ENCODE results near the gene CFAP100. TPM values are rescaled to one million over a fixed set of nuclear protein-coding genes. Genes with fewer than 3 reads are reported as not detected.

CFAP100 gene
- total RNA-seq, 1 experiment from 2014 or later, result not detected

- TF ChIP-seq CTCF (IDR thresholded peaks at IDR 0.05; ENCODE audit: insufficient read depth in 1 of 2, low read depth in 1 of 2, low read length in 1 of 2, severe bottlenecking in 1 of 2, unreplicated experiment in 1 of 2), result no peak
- DNase-seq, result no peak
- H3K27me3 ChIP-seq (replicated peaks; ENCODE audit: control insufficient read depth, insufficient read depth, low read length), result no peaks in the 10 kb centered on the region
- intact Hi-C loops (cut with micrococcal nuclease; ENCODE audit: unreplicated experiment), result no loop called here
- Mint-ChIP-seq H3K27me3 (ENCODE audit: insufficient read depth, unreplicated experiment) (no peaks in the 10 kb centered on the region), H3K9me3 (ENCODE audit: unreplicated experiment) (no peaks in the 10 kb centered on the region), H3K36me3 (ENCODE audit: insufficient read depth, unreplicated experiment) (peaks cover 48% of the 10 kb centered on the region), H3K27ac (ENCODE audit: unreplicated experiment) (peak overlapping the region; percentile 53), H3K4me1 (ENCODE audit: low read depth, unreplicated experiment) (peaks cover 10% of the 10 kb centered on the region), H3K4me3 (ENCODE audit: unreplicated experiment) (no peak overlapping the region)
- ChIA-PET POLR2A (no interaction called here), CTCF (no interaction called here)
- peaks cover 6% of the 10 kb centered on the region for H3K36me3 ChIP-seq (ENCODE audit: control insufficient read depth, insufficient read depth, low read length)
- H3K4me3 ChIP-seq (ENCODE audit: low read depth, low read length), result no peak overlapping the region
- no TSS peak for BruUV-seq (replicated peaks)
- H3K4me1 ChIP-seq, result no peaks in the 10 kb centered on the region
- H3K9me3 ChIP-seq, result no peaks in the 10 kb centered on the region
Observed at GRCh38 chr3:126464997-126465396, 70.3 kb downstream of the CFAP100 start.

- Mint-ChIP-seq H3K4me1 (ENCODE audit: low read depth, unreplicated experiment) (peaks cover 10% of the 10 kb centered on the region), H3K9me3 (ENCODE audit: unreplicated experiment) (no peaks in the 10 kb centered on the region), H3K4me3 (ENCODE audit: unreplicated experiment) (no peak overlapping the region), H3K36me3 (ENCODE audit: insufficient read depth, unreplicated experiment) (peaks cover 51% of the 10 kb centered on the region), H3K27ac (ENCODE audit: unreplicated experiment) (peak overlapping the region; percentile 53), H3K27me3 (ENCODE audit: insufficient read depth, unreplicated experiment) (no peaks in the 10 kb centered on the region)
- Histone ChIP-seq H3K27me3 (replicated peaks; ENCODE audit: control insufficient read depth, insufficient read depth, low read length) (no peaks in the 10 kb centered on the region), H3K4me3 (ENCODE audit: low read depth, low read length) (no peak overlapping the region), H3K9me3 (no peaks in the 10 kb centered on the region), H3K36me3 (ENCODE audit: control insufficient read depth, insufficient read depth, low read length) (peaks cover 8% of the 10 kb centered on the region), H3K4me1 (no peaks in the 10 kb centered on the region)
- ChIA-PET CTCF (interaction anchor here (0.6 kb wide), 1 partner anchor 109 kb away, joined by 4 read pairs; the partner anchor contains the start of gene KLF15), POLR2A (no interaction called here)
- intact Hi-C loops (cut with micrococcal nuclease; ENCODE audit: unreplicated experiment), result no loop called here
- no TSS peak for BruUV-seq (replicated peaks)
- no peak for DNase-seq
- TF ChIP-seq CTCF (IDR thresholded peaks at IDR 0.05; ENCODE audit: insufficient read depth in 1 of 2, low read depth in 1 of 2, low read length in 1 of 2, severe bottlenecking in 1 of 2, unreplicated experiment in 1 of 2), result no peak
Observed at GRCh38 chr3:126465928-126466544, 71.3 kb downstream of the CFAP100 start.

GRCh38 chr3:126466886-126467610 lies 72.3 kb downstream of the CFAP100 start:
- POLR2A ChIA-PET, result no interaction called here
- Histone ChIP-seq H3K4me3 (ENCODE audit: low read depth, low read length) (no peak overlapping the region), H3K4me1 (no peaks in the 10 kb centered on the region), H3K36me3 (ENCODE audit: control insufficient read depth, insufficient read depth, low read length) (peaks cover 8% of the 10 kb centered on the region), H3K27me3 (replicated peaks; ENCODE audit: control insufficient read depth, insufficient read depth, low read length) (no peaks in the 10 kb centered on the region), H3K9me3 (no peaks in the 10 kb centered on the region)
- intact Hi-C loops (cut with micrococcal nuclease; ENCODE audit: unreplicated experiment), result no loop called here
- no peak for TF ChIP-seq CTCF (IDR thresholded peaks at IDR 0.05; ENCODE audit: insufficient read depth in 1 of 2, low read depth in 1 of 2, low read length in 1 of 2, severe bottlenecking in 1 of 2, unreplicated experiment in 1 of 2)
- peaks cover 55% of the 10 kb centered on the region for H3K36me3 Mint-ChIP-seq (ENCODE audit: insufficient read depth, unreplicated experiment)
- no peak overlapping the region for H3K27ac Mint-ChIP-seq (ENCODE audit: unreplicated experiment)
- no peak overlapping the region for H3K4me3 Mint-ChIP-seq (ENCODE audit: unreplicated experiment)
- no peaks in the 10 kb centered on the region for H3K27me3 Mint-ChIP-seq (ENCODE audit: insufficient read depth, unreplicated experiment)
- H3K4me1 Mint-ChIP-seq (ENCODE audit: low read depth, unreplicated experiment), result peaks cover 10% of the 10 kb centered on the region
- BruUV-seq (replicated peaks), result no TSS peak
- CTCF ChIA-PET, result no interaction called here
- no peak for DNase-seq
- H3K9me3 Mint-ChIP-seq (ENCODE audit: unreplicated experiment), result no peaks in the 10 kb centered on the region

All from Caco-2 (cell line).